Type B pancreatic cell (in vitro differentiated cells): ENCODE measurements around the gene MIA3. TPM values are rescaled to one million over a fixed set of nuclear protein-coding genes. Genes with fewer than 3 reads are reported as not detected.

Experiments used
- DNase-seq: peaks from one replicate; pipeline ENCODE4 v3.0.0; 2021; ENCODE audit warnings: mixed read lengths; ENCODE audit not compliant: unreplicated experiment; ENCODE audit errors: extremely low spot score
- H3K27ac Mint-ChIP-seq: 2 replicates; pipeline ENCODE4 v1.8.0; 2021; ENCODE audit warnings: mild to moderate bottlenecking, mixed read lengths
- H3K27me3 Mint-ChIP-seq: 2 replicates; pipeline ENCODE4 v1.8.0; 2021; ENCODE audit warnings: mixed read lengths
- H3K36me3 Mint-ChIP-seq: 2 replicates; pipeline ENCODE4 v1.8.0; 2021; ENCODE audit warnings: mixed read lengths
- H3K4me1 Mint-ChIP-seq: one replicate; pipeline ENCODE4 v1.8.0; 2021; ENCODE audit warnings: mixed read lengths; ENCODE audit not compliant: unreplicated experiment
- H3K4me3 Mint-ChIP-seq: 2 replicates; pipeline ENCODE4 v1.8.0; 2021; ENCODE audit warnings: mild to moderate bottlenecking, mixed read lengths
- H3K9me3 Mint-ChIP-seq: 2 replicates; pipeline ENCODE4 v1.8.0; 2021; ENCODE audit warnings: mixed read lengths
- CTCF ChIP-seq: fragments of 200-600 bp; sonication (generic); conservative IDR thresholded peaks from 2 replicates; pipeline ENCODE4 v1.5.0; 2021; ENCODE audit warnings: antibody characterized with exemption, mild to moderate bottlenecking
- total RNA-seq: library from RNA; stranded (reverse); gene quantifications from 2 replicates; pipeline ENCODE4 v1.2.1, GENCODE V29; 2021; ENCODE audit warnings: low replicate concordance

The MIA3 gene
- total RNA-seq, 1 donor from 2014 or later, result 78.6 TPM

DNA sequence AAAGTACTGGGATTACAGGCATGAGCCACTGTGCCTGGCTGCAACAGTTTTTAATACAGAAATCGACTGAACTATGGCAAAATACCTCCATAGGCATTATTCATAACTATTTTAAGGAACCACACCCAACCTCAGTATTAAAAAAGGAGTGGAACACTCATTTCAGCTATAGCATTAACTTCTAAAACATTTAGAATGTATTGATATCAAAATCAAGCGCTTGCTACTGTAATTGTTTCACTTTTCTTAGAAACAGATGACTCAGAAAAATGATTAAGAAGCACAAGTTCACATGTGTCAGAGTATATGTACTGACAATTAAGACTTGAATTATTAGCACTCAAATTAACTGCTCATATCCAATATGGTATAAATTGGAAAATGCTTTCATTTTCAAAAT, 79.3 kb downstream of the MIA3 start:
- no peak overlapping the region for H3K4me3 Mint-ChIP-seq
- TF ChIP-seq CTCF, result no peak
- no peaks in the 10 kb centered on the region for H3K4me1 Mint-ChIP-seq
- H3K36me3 Mint-ChIP-seq, result peaks cover 14% of the 10 kb centered on the region
- no peaks in the 10 kb centered on the region for H3K27me3 Mint-ChIP-seq
- H3K27ac Mint-ChIP-seq, result no peak overlapping the region
- no peak for DNase-seq
- no peaks in the 10 kb centered on the region for H3K9me3 Mint-ChIP-seq

- H3K9me3 Mint-ChIP-seq, result no peaks in the 10 kb centered on the region
- no peak overlapping the region for H3K27ac Mint-ChIP-seq
- H3K36me3 Mint-ChIP-seq, result peaks cover 20% of the 10 kb centered on the region
Observed at GRCh38 chr1:222697826-222698225, 79.9 kb downstream of the MIA3 start.

GRCh38 chr1:222702210-222702609, 84.3 kb downstream of the MIA3 start:
- Mint-ChIP-seq H3K27ac (no peak overlapping the region), H3K4me1 (no peaks in the 10 kb centered on the region), H3K27me3 (no peaks in the 10 kb centered on the region), H3K36me3 (peaks cover 45% of the 10 kb centered on the region), H3K4me3 (no peak overlapping the region), H3K9me3 (peaks cover 11% of the 10 kb centered on the region)
- TF ChIP-seq CTCF, result no peak
- no peak for DNase-seq

More at GRCh38 chr1:222697826-222698225, 79.9 kb downstream of the MIA3 start:
- DNase-seq, result no peak
- Mint-ChIP-seq H3K27me3 (no peaks in the 10 kb centered on the region), H3K4me1 (no peaks in the 10 kb centered on the region), H3K4me3 (no peak overlapping the region)
- TF ChIP-seq CTCF, result no peak

DNA sequence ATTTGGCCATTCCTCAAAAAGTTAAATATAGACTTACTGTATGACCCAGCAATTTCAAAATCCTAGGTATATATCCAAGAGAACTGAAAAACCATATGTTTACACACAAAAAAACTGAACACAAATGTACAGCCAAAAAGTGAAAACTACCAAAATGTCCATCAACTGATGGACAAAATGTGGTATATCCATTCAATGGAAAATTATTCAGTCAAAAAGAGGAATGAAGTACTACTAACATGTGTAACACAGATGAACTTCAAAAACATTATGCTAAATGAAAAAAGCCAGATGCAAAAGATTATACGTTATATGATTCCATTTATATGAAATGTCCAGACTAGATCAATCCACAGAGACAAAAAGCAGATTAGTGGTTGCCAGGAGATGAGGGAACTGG, 86.4 kb downstream of the MIA3 start:
- H3K9me3 Mint-ChIP-seq, result peaks cover 11% of the 10 kb centered on the region
- H3K27ac Mint-ChIP-seq, result no peak overlapping the region
- peaks cover 46% of the 10 kb centered on the region for H3K36me3 Mint-ChIP-seq
- no peak for DNase-seq
- no peaks in the 10 kb centered on the region for H3K4me1 Mint-ChIP-seq
- no peak for TF ChIP-seq CTCF
- no peaks in the 10 kb centered on the region for H3K27me3 Mint-ChIP-seq
- H3K4me3 Mint-ChIP-seq, result no peak overlapping the region

DNA sequence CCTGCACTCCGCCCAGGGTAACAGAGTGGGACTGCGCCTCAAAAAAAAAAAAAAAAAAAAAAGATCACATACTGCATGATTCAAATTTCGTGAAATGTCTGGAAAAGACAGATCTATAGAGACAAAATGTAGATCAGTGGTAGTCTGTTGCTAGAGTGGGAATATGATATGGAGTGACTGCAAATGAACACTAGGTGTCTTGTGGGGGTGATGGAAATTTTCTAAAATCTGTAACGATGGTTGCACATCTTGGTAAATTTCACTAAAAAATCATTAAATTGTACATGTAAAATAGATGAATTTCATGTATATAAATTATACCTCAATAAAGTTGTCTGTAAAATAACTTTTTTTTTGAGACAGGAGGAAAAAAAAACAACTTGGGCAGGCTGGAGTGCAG, 88.9 kb downstream of the MIA3 start:
- no peak for DNase-seq
- Mint-ChIP-seq H3K9me3 (peaks cover 11% of the 10 kb centered on the region), H3K27me3 (no peaks in the 10 kb centered on the region), H3K4me3 (no peak overlapping the region), H3K4me1 (peaks cover 10% of the 10 kb centered on the region), H3K27ac (no peak overlapping the region), H3K36me3 (peaks cover 37% of the 10 kb centered on the region)
- peak; percentile 55 for TF ChIP-seq CTCF

DNA sequence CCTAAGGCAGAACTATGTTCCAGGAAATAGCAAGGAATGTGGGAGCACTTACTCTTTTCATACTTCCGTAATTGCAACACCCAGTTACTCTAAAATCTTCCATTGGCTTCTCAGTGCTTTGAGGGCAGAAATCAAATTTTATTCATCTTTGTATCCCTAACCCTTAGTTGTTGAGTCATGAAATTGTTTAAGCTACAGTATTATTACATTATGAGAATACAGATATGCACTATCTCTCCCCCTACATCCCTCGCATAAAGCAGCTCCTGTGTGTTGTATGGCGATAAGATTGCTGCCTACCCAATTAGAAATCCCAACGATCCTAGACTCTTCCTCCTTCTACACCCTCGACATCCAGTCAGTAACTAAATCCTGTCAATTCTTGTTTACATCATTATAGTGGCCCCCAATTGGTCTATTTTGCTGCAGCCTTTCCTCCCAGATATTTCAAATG, 91.8 kb downstream of the MIA3 start:
- TF ChIP-seq CTCF, result no peak
- Mint-ChIP-seq H3K9me3 (peaks cover 5% of the 10 kb centered on the region), H3K27ac (no peak overlapping the region), H3K4me1 (peaks cover 18% of the 10 kb centered on the region), H3K36me3 (peaks cover 15% of the 10 kb centered on the region), H3K4me3 (peak overlapping the region; percentile 98), H3K27me3 (no peaks in the 10 kb centered on the region)
- DNase-seq, result no peak
